Endodermal cell (in vitro differentiated cells): ENCODE measurements around the gene PCCA. TPM values are rescaled to one million over a fixed set of nuclear protein-coding genes. Genes with fewer than 3 reads are reported as not detected.

Experiments used
- DNase-seq: peaks from one replicate; pipeline ENCODE4 v3.0.0-alpha.2; 2017
- H3K27ac ChIP-seq: 2 replicates; pipeline ENCODE4 v1.5.1; 2013; ENCODE audit warnings: mild to moderate bottlenecking, low read depth, low read length, moderate library complexity
- H3K27me3 ChIP-seq: 2 replicates; pipeline ENCODE4 v1.6.1; 2013; ENCODE audit warnings: mild to moderate bottlenecking, low read length, moderate library complexity; ENCODE audit not compliant: insufficient read depth, control insufficient read depth, poor library complexity, severe bottlenecking
- H3K36me3 ChIP-seq: 2 replicates; pipeline ENCODE4 v1.7.0; 2013; ENCODE audit warnings: mild to moderate bottlenecking, low read length, moderate library complexity; ENCODE audit not compliant: control insufficient read depth, insufficient read depth
- H3K4me1 ChIP-seq: one replicate; pipeline ENCODE4 v1.7.0; 2013; ENCODE audit warnings: low read length; ENCODE audit not compliant: control insufficient read depth, insufficient read depth
- H3K4me3 ChIP-seq: 2 replicates; pipeline ENCODE4 v1.5.1; 2013; ENCODE audit warnings: mild to moderate bottlenecking, low read length, moderate library complexity
- H3K9ac ChIP-seq: 2 replicates; pipeline ENCODE4 v1.6.1; 2013; ENCODE audit warnings: mild to moderate bottlenecking, low read length, moderate library complexity; ENCODE audit not compliant: poor library complexity, severe bottlenecking; ENCODE audit errors: extremely low read depth
- H3K9me3 ChIP-seq: 2 replicates; pipeline ENCODE4 v1.6.1; 2013; ENCODE audit warnings: mild to moderate bottlenecking, low read length, moderate library complexity; ENCODE audit not compliant: control insufficient read depth
- H3K27ac Mint-ChIP-seq: 2 replicates; pipeline ENCODE4 v1.8.0; 2020; ENCODE audit warnings: mixed read lengths
- H3K27me3 Mint-ChIP-seq: 2 replicates; pipeline ENCODE4 v1.8.0; 2021; ENCODE audit warnings: mild to moderate bottlenecking, mixed read lengths; ENCODE audit not compliant: insufficient read depth
- H3K36me3 Mint-ChIP-seq: 2 replicates; pipeline ENCODE4 v1.8.0; 2020; ENCODE audit warnings: low read depth, mixed read lengths
- H3K4me1 Mint-ChIP-seq: 2 replicates; pipeline ENCODE4 v1.8.0; 2020; ENCODE audit warnings: mixed read lengths
- H3K4me3 Mint-ChIP-seq: 2 replicates; pipeline ENCODE4 v1.8.0; 2020; ENCODE audit warnings: mild to moderate bottlenecking, moderate library complexity, mixed read lengths
- H3K9me3 Mint-ChIP-seq: 2 replicates; pipeline ENCODE4 v1.8.0; 2020; ENCODE audit warnings: mild to moderate bottlenecking, mixed read lengths
- CTCF ChIP-seq: fragments of 200-600 bp; sonication (generic); conservative IDR thresholded peaks from 2 replicates; pipeline ENCODE4 v1.5.0; 2021; ENCODE audit warnings: antibody characterized with exemption, mild to moderate bottlenecking
- WGBS, 2 experiments: methylation state at CpG; one replicate each; pipeline versions ENCODE4 v1.1.5 to v1.1.7; 2013; ENCODE audit warnings: missing lambda C conversion rate in 2 of 2, mixed read lengths in 1 of 2; ENCODE audit not compliant: insufficient coverage in 1 of 2, insufficient read length in 1 of 2; 5-methylcytosine and 5-hydroxymethylcytosine counted together
- total RNA-seq, 2 donors: library from RNA; stranded (reverse); fragmentation: NEBNext Ultra II Directional in 1 of 2; extraction: Animal tissue kit (Norgen Biotek cat#: 25700) in 1 of 2; gene quantifications; 2 replicates in 1 of 2; 3 replicates in 1 of 2; pipeline ENCODE4 v1.2.1, GENCODE V29; 2021

The PCCA gene
- total RNA-seq, 2 donors from 2014 or later = 60.2 to 67.2 TPM

GRCh38 chr13:100344544-100344943 is 255.7 kb downstream of the PCCA start:
- no peak for DNase-seq
- Mint-ChIP-seq H3K27me3 (no peaks in the 10 kb centered on the region), H3K36me3 (peaks cover 59% of the 10 kb centered on the region), H3K4me3 (no peak overlapping the region), H3K9me3 (peaks cover 2% of the 10 kb centered on the region), H3K27ac (no peak overlapping the region), H3K4me1 (no peaks in the 10 kb centered on the region)
- H3K36me3 ChIP-seq = peaks cover 55% of the 10 kb centered on the region
- H3K9me3 ChIP-seq = peaks cover 29% of the 10 kb centered on the region
- H3K4me3 ChIP-seq = no peak overlapping the region
- no peak for TF ChIP-seq CTCF
- no peak overlapping the region for H3K9ac ChIP-seq
- WGBS, 2 experiments = 74 to 86% methylated on average over 2 to 4 of the region's 4 CpGs
- no peak overlapping the region for H3K27ac ChIP-seq
- H3K27me3 ChIP-seq = no peaks in the 10 kb centered on the region
- H3K4me1 ChIP-seq = no peaks in the 10 kb centered on the region

GRCh38 chr13:100347968-100348367 is 259.1 kb downstream of the PCCA start:
- WGBS, 2 experiments = 80 to 97% methylated on average over 2 to 3 of the region's 3 CpGs
- Histone ChIP-seq H3K9me3 (peaks cover 29% of the 10 kb centered on the region), H3K27ac (no peak overlapping the region), H3K9ac (no peak overlapping the region), H3K4me3 (no peak overlapping the region), H3K27me3 (no peaks in the 10 kb centered on the region), H3K4me1 (no peaks in the 10 kb centered on the region), H3K36me3 (peaks cover 35% of the 10 kb centered on the region)
- Mint-ChIP-seq H3K4me3 (no peak overlapping the region), H3K27me3 (no peaks in the 10 kb centered on the region), H3K9me3 (peaks cover 2% of the 10 kb centered on the region), H3K36me3 (peaks cover 35% of the 10 kb centered on the region), H3K4me1 (no peaks in the 10 kb centered on the region), H3K27ac (no peak overlapping the region)
- TF ChIP-seq CTCF = no peak
- no peak for DNase-seq

- no peak for DNase-seq
- Mint-ChIP-seq H3K36me3 (peaks cover 24% of the 10 kb centered on the region), H3K9me3 (peaks cover 2% of the 10 kb centered on the region), H3K27me3 (no peaks in the 10 kb centered on the region), H3K4me1 (no peaks in the 10 kb centered on the region), H3K4me3 (no peak overlapping the region), H3K27ac (no peak overlapping the region)
- H3K4me3 ChIP-seq = no peak overlapping the region
- H3K27me3 ChIP-seq = no peaks in the 10 kb centered on the region
- WGBS, 2 experiments = 88% methylated on average over 3 of the region's 3 CpGs; no CpG with 5 or more reads in 1 of the 2 experiments
- no peak for TF ChIP-seq CTCF
- peaks cover 24% of the 10 kb centered on the region for H3K36me3 ChIP-seq
- no peaks in the 10 kb centered on the region for H3K4me1 ChIP-seq
- H3K9ac ChIP-seq = no peak overlapping the region
- H3K27ac ChIP-seq = peak overlapping the region; percentile 67
- peaks cover 21% of the 10 kb centered on the region for H3K9me3 ChIP-seq
These were observed 260.7 kb downstream of the PCCA start for GRCh38 chr13:100349594-100349993.
